BLaER1 treated with 17β-estradiol and CSF1 and Interleukin-3, amounts not matched to agents 10 nM and 100 nM (cell line): Measurements from ENCODE around the gene NXN.
"Not testable (repeated sequence)": the region's sequence is repeated elsewhere in the genome, so short reads cannot be mapped to it uniquely, and the experiment has no call there.

ENCODE experiments used
- H3K27ac ChIP-seq, 11 experiments: shearing (Covaris generic); formaldehyde crosslinking; 2 replicates each; pipeline ENCODE4 v1.8.1; 2022
- H3K27me3 ChIP-seq, 11 experiments: shearing (Covaris generic); formaldehyde crosslinking; 2 replicates each; pipeline ENCODE4 v1.8.1; 2022
- H3K36me3 ChIP-seq, 11 experiments: shearing (Covaris generic); formaldehyde crosslinking; 2 replicates each; pipeline ENCODE4 v1.8.1; 2022
- H3K4me1 ChIP-seq, 10 experiments: shearing (Covaris generic); formaldehyde crosslinking; 2 replicates each; pipeline ENCODE4 v1.8.1; 2022
- H3K4me2 ChIP-seq, 11 experiments: shearing (Covaris generic); formaldehyde crosslinking; 2 replicates each; pipeline ENCODE4 v1.8.1; 2022
- H3K4me3 ChIP-seq, 10 experiments: shearing (Covaris generic); formaldehyde crosslinking; 2 replicates each; pipeline ENCODE4 v1.8.1; 2022
- H3K9ac ChIP-seq, 11 experiments: shearing (Covaris generic); formaldehyde crosslinking; 2 replicates each; pipeline ENCODE4 v1.8.1; 2022
- H3K9me3 ChIP-seq, 11 experiments: shearing (Covaris generic); formaldehyde crosslinking; replicated peaks in 1 of 11; 2 replicates each; pipeline ENCODE4 v1.8.1; 2022
- H4K20me1 ChIP-seq, 11 experiments: shearing (Covaris generic); formaldehyde crosslinking; 2 replicates each; pipeline ENCODE4 v1.8.1; 2022
- Cebpa-rat ChIP-seq, 11 experiments: shearing (Covaris generic); IDR thresholded peaks; 2 replicates each; pipeline ENCODE4 v1.8.1; 2022

The NXN gene

GRCh38 chr17:909642-910323 lies 69.8 kb downstream of the NXN start:
- peak overlapping the region in 2 of 11 experiments; percentile 8 to 24; a peak in 2 of 22 replicates for H3K4me2 ChIP-seq
- peaks cover 0 to 14% (median 0%) of the 10 kb centered on the region in 11 experiments; a peak in 4 of 22 replicates for H3K9me3 ChIP-seq
- H3K9ac ChIP-seq = no peak overlapping the region; a peak in 1 of 22 replicates
- H3K4me1 ChIP-seq = peaks cover 11 to 66% (median 54%) of the 10 kb centered on the region in 10 experiments
- peaks cover 0 to 50% (median 10%) of the 10 kb centered on the region in 11 experiments; a peak in 14 of 22 replicates for H3K36me3 ChIP-seq
- peaks cover 8 to 83% (median 47%) of the 10 kb centered on the region in 11 experiments; a peak in 19 of 22 replicates for H4K20me1 ChIP-seq
- no peak overlapping the region for H3K4me3 ChIP-seq
- no peak overlapping the region for H3K27ac ChIP-seq
- H3K27me3 ChIP-seq = peaks cover 0 to 28% (median 0%) of the 10 kb centered on the region in 11 experiments; a peak in 4 of 22 replicates
- no peak for TF ChIP-seq Cebpa-rat (IDR thresholded peaks at IDR 0.05)

GRCh38 chr17:907725-908124 lies 71.9 kb downstream of the NXN start:
- Histone ChIP-seq H3K9ac (no peak overlapping the region), H4K20me1 (peaks cover 8 to 94% (median 62%) of the 10 kb centered on the region in 11 experiments; a peak in 19 of 22 replicates), H3K4me2 (peak overlapping the region in 8 of 11 experiments; percentile 1 to 37 (median 24); a peak in 11 of 22 replicates), H3K27ac (no peak overlapping the region), H3K4me3 (no peak overlapping the region), H3K9me3 (peaks cover 0 to 6% (median 0%) of the 10 kb centered on the region in 11 experiments; a peak in 1 of 22 replicates), H3K4me1 (peaks cover 11 to 66% (median 54%) of the 10 kb centered on the region in 10 experiments), H3K36me3 (peaks cover 0 to 49% (median 0%) of the 10 kb centered on the region in 11 experiments; a peak in 8 of 22 replicates), H3K27me3 (peaks cover 0 to 40% (median 0%) of the 10 kb centered on the region in 11 experiments; a peak in 4 of 22 replicates)
- no peak for TF ChIP-seq Cebpa-rat (IDR thresholded peaks at IDR 0.05)

DNA sequence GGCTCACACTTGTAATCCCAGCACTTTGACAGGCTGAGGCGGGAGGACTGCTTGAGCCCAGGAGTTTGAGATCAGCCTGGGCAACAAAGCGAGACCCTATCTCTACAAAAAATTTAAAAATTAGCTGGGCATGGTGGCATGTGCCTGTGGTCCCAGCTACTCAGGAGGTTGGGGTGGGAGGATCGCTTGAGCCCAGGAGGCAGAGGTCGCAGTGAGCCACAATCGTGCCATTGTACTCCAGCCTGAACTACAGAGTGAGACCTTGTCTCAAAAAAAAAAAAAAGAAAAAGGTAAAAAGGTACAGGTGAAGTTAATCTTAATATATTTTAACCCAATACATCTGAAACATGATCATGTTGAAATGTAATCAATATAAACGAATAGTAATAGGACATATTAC lies 73.9 kb downstream of the NXN start:
- H3K36me3 ChIP-seq = peaks cover 0 to 57% (median 9%) of the 10 kb centered on the region in 11 experiments; a peak in 10 of 22 replicates
- H3K27ac ChIP-seq, H3K9ac ChIP-seq, H3K9me3 ChIP-seq, H3K4me3 ChIP-seq: not testable (repeated sequence)
- H4K20me1 ChIP-seq = peaks cover 8 to 99% (median 62%) of the 10 kb centered on the region in 11 experiments; a peak in 19 of 22 replicates
- peak overlapping the region in 6 of 11 experiments; percentile 12 to 57 (median 39); a peak in 12 of 22 replicates for H3K4me2 ChIP-seq
- H3K27me3 ChIP-seq = peaks cover 0 to 39% (median 0%) of the 10 kb centered on the region in 11 experiments; a peak in 4 of 22 replicates
- H3K4me1 ChIP-seq = peaks cover 10 to 59% (median 45%) of the 10 kb centered on the region in 10 experiments

- TF ChIP-seq Cebpa-rat (IDR thresholded peaks at IDR 0.05) = no peak
- Histone ChIP-seq H4K20me1 (peaks cover 8 to 99% (median 60%) of the 10 kb centered on the region in 11 experiments; a peak in 19 of 22 replicates), H3K4me1 (peaks cover 9 to 54% (median 39%) of the 10 kb centered on the region in 10 experiments), H3K4me3 (no peak overlapping the region), H3K36me3 (peaks cover 0 to 58% (median 9%) of the 10 kb centered on the region in 11 experiments; a peak in 11 of 22 replicates), H3K4me2 (no peak overlapping the region), H3K27ac (no peak overlapping the region), H3K9me3 (no peaks in the 10 kb centered on the region), H3K27me3 (peaks cover 0 to 30% (median 0%) of the 10 kb centered on the region in 11 experiments; a peak in 4 of 22 replicates), H3K9ac (no peak overlapping the region)
These were observed 75.7 kb downstream of the NXN start for GRCh38 chr17:903691-904481.

DNA sequence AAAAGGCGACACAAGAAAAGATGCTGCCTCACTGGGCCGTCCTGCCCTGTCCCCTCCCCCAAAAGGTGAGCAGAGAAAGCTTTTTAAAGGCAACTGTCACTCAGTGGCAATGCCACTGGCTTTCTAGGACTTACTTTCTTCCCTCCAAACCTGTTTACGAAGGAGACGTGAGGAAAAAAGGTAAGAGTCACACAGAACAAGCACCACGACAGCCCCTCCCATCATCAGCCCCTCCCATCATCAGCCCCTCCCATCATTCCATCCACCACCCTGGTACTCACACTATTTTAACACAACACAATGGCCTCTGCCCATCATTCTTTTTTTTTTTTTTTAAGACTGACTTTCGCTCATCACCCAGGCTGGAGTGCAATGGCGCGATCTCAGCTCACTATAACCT lies 77.1 kb downstream of the NXN start:
- H3K27me3 ChIP-seq = peaks cover 0 to 19% (median 0%) of the 10 kb centered on the region in 11 experiments; a peak in 3 of 22 replicates
- H3K27ac ChIP-seq = no peak overlapping the region
- peaks cover 8 to 94% (median 46%) of the 10 kb centered on the region in 11 experiments; a peak in 19 of 22 replicates for H4K20me1 ChIP-seq
- no peak for TF ChIP-seq Cebpa-rat (IDR thresholded peaks at IDR 0.05)
- no peak overlapping the region for H3K4me3 ChIP-seq
- H3K36me3 ChIP-seq = peaks cover 0 to 66% (median 9%) of the 10 kb centered on the region in 11 experiments; a peak in 13 of 22 replicates
- H3K4me2 ChIP-seq = no peak overlapping the region
- H3K9me3 ChIP-seq = no peaks in the 10 kb centered on the region
- H3K9ac ChIP-seq = no peak overlapping the region
- peaks cover 9 to 51% (median 30%) of the 10 kb centered on the region in 10 experiments for H3K4me1 ChIP-seq

GRCh38 chr17:901964-902363 lies 77.6 kb downstream of the NXN start:
- no peak overlapping the region for H3K27ac ChIP-seq
- no peak overlapping the region for H3K4me2 ChIP-seq
- H4K20me1 ChIP-seq = peaks cover 8 to 94% (median 42%) of the 10 kb centered on the region in 11 experiments; a peak in 19 of 22 replicates
- TF ChIP-seq Cebpa-rat (IDR thresholded peaks at IDR 0.05) = no peak
- H3K9ac ChIP-seq = no peak overlapping the region
- H3K36me3 ChIP-seq = peaks cover 0 to 70% (median 12%) of the 10 kb centered on the region in 11 experiments; a peak in 13 of 22 replicates
- H3K4me1 ChIP-seq = peaks cover 9 to 51% (median 28%) of the 10 kb centered on the region in 10 experiments
- H3K4me3 ChIP-seq = no peak overlapping the region
- peaks cover 0 to 19% (median 0%) of the 10 kb centered on the region in 11 experiments; a peak in 3 of 22 replicates for H3K27me3 ChIP-seq
- H3K9me3 ChIP-seq = no peaks in the 10 kb centered on the region

GRCh38 chr17:901191-901950 lies 78.2 kb downstream of the NXN start:
- peaks cover 0 to 76% (median 13%) of the 10 kb centered on the region in 11 experiments; a peak in 13 of 22 replicates for H3K36me3 ChIP-seq
- TF ChIP-seq Cebpa-rat (IDR thresholded peaks at IDR 0.05) = no peak
- H3K9ac ChIP-seq = no peak overlapping the region
- H3K27me3 ChIP-seq = peaks cover 0 to 19% (median 0%) of the 10 kb centered on the region in 11 experiments; a peak in 3 of 22 replicates
- peaks cover 5 to 48% (median 24%) of the 10 kb centered on the region in 10 experiments for H3K4me1 ChIP-seq
- no peak overlapping the region; a peak in 1 of 22 replicates for H3K4me2 ChIP-seq
- peaks cover 3 to 94% (median 36%) of the 10 kb centered on the region in 11 experiments; a peak in 19 of 22 replicates for H4K20me1 ChIP-seq
- H3K27ac ChIP-seq = no peak overlapping the region
- H3K4me3 ChIP-seq = no peak overlapping the region
- H3K9me3 ChIP-seq = no peaks in the 10 kb centered on the region
